Mesothelial cell of epicardium (in vitro differentiated cells): ENCODE data around the gene ZNF614. TPM values are rescaled to one million over a fixed set of nuclear protein-coding genes. Genes with fewer than 3 reads are reported as not detected.
"Not testable (repeated sequence)": the region's sequence is repeated elsewhere in the genome, so short reads cannot be mapped to it uniquely, and the experiment has no call there.

ENCODE experiments used
- DNase-seq, 2 experiments: peaks; one replicate each; pipeline ENCODE4 v3.0.0; 2021; ENCODE audit warnings: low spot score in 2 of 2; ENCODE audit not compliant: unreplicated experiment in 2 of 2
- H3K27ac Mint-ChIP-seq: 2 replicates; pipeline ENCODE4 v1.8.0; 2021; ENCODE audit warnings: mixed read lengths
- H3K27me3 Mint-ChIP-seq: 2 replicates; pipeline ENCODE4 v1.8.0; 2021; ENCODE audit warnings: low read depth, mixed read lengths
- H3K36me3 Mint-ChIP-seq: 2 replicates; pipeline ENCODE4 v1.8.0; 2021; ENCODE audit warnings: mixed read lengths
- H3K4me1 Mint-ChIP-seq: 2 replicates; pipeline ENCODE4 v1.8.0; 2021; ENCODE audit warnings: mixed read lengths
- H3K4me3 Mint-ChIP-seq: 2 replicates; pipeline ENCODE4 v1.8.0; 2021; ENCODE audit warnings: mild to moderate bottlenecking, moderate library complexity, mixed read lengths
- H3K9me3 Mint-ChIP-seq: 2 replicates; pipeline ENCODE4 v1.8.0; 2021; ENCODE audit warnings: mixed read lengths
- total RNA-seq: library from RNA; stranded (reverse); gene quantifications from 3 replicates; pipeline ENCODE4 v1.2.1, GENCODE V29; 2021
- TF ChIP-seq, protein P1 (sequence below): fragments of 200-600 bp; sonication (generic); IDR thresholded peaks from one replicate; pipeline ENCODE4 v1.5.0; 2021; ENCODE audit warnings: antibody characterized with exemption; ENCODE audit not compliant: unreplicated experiment

The ZNF614 gene
- 13.9 to 16.3 TPM (median 15.8 TPM) in 3 replicates for total RNA-seq

DNA sequence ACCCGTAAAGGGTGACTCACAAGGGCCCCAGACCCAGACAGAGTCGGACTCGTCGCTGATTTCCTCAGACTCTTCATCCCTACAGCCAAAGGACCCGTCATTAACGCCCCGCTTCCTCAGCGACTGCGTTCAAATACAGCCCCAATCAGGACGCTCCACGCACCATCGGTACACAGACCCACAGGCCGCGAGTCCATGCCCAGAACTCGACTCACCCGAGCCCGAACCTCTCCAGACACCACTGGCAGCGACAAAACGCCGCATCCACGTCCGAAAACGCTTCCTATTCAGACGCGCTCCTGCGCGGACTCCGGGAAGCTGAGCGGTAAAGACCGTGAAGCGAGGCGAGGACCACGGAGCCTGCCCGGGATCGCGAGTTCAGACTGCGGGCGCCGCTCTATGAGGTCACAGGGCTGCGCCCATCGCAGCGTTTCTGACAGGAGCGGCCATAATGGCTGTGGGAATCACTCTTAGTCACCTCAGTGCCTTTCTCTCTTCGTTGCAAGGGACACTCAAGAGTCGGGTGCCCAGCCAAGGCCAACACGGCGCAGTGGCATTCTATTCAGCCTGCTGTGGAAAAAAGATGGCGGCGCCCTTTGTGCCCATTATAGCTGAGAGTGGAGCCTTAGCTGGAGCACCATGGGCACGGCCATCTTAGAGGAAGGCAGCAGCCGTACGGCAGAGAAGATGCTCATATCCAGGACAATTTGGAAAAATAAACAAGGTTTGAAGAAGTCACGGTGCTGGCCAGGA is at the start of gene ZNF614:
ZNF614 (minus strand) TSS at position 353 of the 753 bp plus-strand sequence. CDS start 2,634 bp downstream, outside the sequence.
- peak; percentile 75 to 90 for DNase-seq
- TF ChIP-seq, protein P1, sequence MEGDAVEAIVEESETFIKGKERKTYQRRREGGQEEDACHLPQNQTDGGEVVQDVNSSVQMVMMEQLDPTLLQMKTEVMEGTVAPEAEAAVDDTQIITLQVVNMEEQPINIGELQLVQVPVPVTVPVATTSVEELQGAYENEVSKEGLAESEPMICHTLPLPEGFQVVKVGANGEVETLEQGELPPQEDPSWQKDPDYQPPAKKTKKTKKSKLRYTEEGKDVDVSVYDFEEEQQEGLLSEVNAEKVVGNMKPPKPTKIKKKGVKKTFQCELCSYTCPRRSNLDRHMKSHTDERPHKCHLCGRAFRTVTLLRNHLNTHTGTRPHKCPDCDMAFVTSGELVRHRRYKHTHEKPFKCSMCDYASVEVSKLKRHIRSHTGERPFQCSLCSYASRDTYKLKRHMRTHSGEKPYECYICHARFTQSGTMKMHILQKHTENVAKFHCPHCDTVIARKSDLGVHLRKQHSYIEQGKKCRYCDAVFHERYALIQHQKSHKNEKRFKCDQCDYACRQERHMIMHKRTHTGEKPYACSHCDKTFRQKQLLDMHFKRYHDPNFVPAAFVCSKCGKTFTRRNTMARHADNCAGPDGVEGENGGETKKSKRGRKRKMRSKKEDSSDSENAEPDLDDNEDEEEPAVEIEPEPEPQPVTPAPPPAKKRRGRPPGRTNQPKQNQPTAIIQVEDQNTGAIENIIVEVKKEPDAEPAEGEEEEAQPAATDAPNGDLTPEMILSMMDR = no peak
- H3K9me3 Mint-ChIP-seq = peaks cover 50% of the 10 kb centered on the region
- H3K4me1 Mint-ChIP-seq = peaks cover 18% of the 10 kb centered on the region
- peak within 1 kb of the TSS; percentile 98 for H3K27ac Mint-ChIP-seq
- H3K4me3 Mint-ChIP-seq = peak within 1 kb of the TSS; percentile 94
- peaks cover 62% of the 10 kb centered on the region for H3K36me3 Mint-ChIP-seq
- no peaks in the 10 kb centered on the region for H3K27me3 Mint-ChIP-seq

DNA sequence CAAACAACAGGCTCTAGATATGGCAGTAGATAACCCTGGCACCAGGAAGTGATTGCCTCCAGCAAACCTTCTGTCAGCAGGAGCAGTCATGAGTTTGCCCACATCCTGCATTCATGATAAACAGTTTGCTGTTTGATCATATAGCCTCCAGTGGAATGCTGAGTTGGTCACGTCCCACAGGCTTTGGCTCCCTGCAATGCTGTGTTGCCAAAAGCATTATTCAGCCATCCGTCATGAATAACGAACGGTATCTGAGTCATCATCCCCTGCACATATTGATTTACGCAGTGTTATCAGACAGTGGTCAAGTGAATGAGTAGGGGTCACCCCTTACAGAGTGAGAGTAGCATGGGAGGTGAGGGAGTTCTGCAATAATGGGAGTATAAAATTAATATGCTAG is 42.3 kb upstream of the ZNF614 start:
- Mint-ChIP-seq H3K36me3 (peaks cover 94% of the 10 kb centered on the region), H3K4me1 (no peaks in the 10 kb centered on the region), H3K27me3 (no peaks in the 10 kb centered on the region), H3K4me3 (no peak overlapping the region), H3K27ac (no peak overlapping the region), H3K9me3 (peaks cover 77% of the 10 kb centered on the region)
- no peak for DNase-seq
- TF ChIP-seq, protein P1 = no peak

DNA sequence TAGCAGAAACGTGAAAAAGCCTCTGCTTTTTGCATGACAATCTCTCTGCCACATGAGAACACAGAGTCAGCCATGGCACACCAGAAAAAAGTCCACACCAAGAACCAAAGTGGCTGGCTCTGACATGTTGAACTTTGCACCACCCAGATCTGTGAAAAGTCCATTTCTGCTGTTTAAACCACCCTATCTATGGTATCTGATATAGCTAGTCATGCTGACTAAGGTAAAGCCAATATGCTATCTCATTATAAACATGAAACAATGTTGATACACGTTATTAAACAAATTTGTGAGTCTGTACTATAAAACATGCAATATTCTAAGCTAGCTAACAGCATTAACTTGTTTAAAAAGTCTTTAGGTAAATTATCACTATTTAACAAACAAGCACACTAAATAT is 41.5 kb upstream of the ZNF614 start:
- TF ChIP-seq, protein P1 = no peak
- peaks cover 74% of the 10 kb centered on the region for H3K9me3 Mint-ChIP-seq

DNA sequence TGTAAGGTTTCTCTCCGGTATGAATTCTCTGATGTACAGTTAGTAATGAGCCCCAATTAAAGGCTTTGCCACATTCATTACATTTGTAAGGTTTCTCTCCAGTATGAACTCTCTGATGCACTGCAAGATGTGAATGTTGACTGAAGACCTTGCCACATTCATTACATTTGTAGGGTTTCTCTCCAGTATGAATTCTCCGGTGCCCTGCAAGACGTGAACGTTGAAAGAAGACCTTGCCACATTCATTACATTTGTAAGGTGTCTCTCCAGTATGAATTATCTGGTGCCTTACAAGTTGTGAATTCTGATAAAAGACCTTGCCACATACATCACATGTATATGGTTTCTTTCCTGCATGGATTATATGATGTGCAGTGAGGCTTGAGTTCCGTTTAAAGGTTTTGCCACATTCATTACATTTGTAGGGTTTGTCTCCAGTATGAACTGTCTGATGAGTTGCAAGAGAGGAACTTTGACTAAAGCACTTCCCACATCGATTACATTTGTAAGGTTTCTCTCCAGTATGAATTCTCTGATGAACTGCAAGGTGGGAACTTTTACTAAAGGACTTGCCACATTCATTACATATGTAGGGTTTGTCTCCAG is 38.2 kb upstream of the ZNF614 start:
- no peak overlapping the region for H3K27ac Mint-ChIP-seq
- no peaks in the 10 kb centered on the region for H3K27me3 Mint-ChIP-seq
- no peak for DNase-seq
- H3K36me3 Mint-ChIP-seq = peaks cover 88% of the 10 kb centered on the region
- no peak overlapping the region for H3K4me3 Mint-ChIP-seq
- peaks cover 64% of the 10 kb centered on the region for H3K9me3 Mint-ChIP-seq
- no peaks in the 10 kb centered on the region for H3K4me1 Mint-ChIP-seq
- TF ChIP-seq, protein P1 = no peak

More for the DNA sequence above, 41.5 kb upstream of the ZNF614 start:
- Mint-ChIP-seq H3K36me3 (peaks cover 94% of the 10 kb centered on the region), H3K4me3 (no peak overlapping the region), H3K27me3 (no peaks in the 10 kb centered on the region), H3K27ac (no peak overlapping the region), H3K4me1 (no peaks in the 10 kb centered on the region)
- no peak for DNase-seq

DNA sequence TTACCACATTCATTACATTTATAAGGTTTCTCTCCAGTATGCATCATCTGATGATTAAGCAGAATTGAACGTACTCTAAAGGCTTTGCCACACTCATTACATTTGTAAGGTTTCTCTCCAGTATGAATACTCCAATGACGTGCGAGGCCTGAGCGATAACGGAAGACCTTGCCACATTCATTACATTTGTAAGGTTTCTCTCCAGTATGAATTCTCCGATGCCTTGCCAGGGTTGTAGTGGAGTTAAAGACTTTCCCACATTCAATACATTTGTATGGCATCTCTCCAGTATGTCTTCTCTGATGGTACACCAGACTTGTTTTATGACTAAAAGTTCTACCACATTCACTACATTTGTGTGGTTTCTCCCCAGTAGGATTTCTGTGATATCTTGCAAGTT is 37.2 kb upstream of the ZNF614 start:
- no peak for DNase-seq
- Mint-ChIP-seq H3K27me3 (no peaks in the 10 kb centered on the region), H3K27ac (no peak overlapping the region), H3K9me3 (peaks cover 64% of the 10 kb centered on the region), H3K4me3 (no peak overlapping the region), H3K4me1 (no peaks in the 10 kb centered on the region), H3K36me3 (peaks cover 87% of the 10 kb centered on the region)
- TF ChIP-seq, protein P1 = no peak

DNA sequence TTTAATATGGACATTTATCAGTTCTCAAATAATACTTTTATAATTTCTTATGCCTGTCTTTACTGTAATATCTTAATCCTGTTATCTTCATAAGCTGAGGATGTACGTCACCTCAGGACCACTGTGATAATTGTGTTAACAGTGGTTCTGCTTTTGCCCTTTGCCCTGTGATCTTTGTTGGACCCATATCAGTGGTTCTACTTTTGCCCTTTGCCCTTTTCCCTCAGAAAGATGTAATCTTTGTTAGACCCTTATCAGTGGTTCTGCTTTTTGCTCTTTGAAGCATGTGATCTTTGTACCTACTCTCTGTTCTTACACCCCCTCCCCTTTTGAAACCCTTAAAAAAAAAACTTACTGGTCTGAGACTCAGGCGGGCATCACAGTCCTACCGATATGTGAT is 28.3 kb upstream of the ZNF614 start:
- H3K4me1 Mint-ChIP-seq, H3K27me3 Mint-ChIP-seq, H3K27ac Mint-ChIP-seq, DNase-seq, H3K4me3 Mint-ChIP-seq: not testable (repeated sequence)
- Mint-ChIP-seq H3K36me3 (peaks cover 78% of the 10 kb centered on the region), H3K9me3 (peaks cover 84% of the 10 kb centered on the region)

DNA sequence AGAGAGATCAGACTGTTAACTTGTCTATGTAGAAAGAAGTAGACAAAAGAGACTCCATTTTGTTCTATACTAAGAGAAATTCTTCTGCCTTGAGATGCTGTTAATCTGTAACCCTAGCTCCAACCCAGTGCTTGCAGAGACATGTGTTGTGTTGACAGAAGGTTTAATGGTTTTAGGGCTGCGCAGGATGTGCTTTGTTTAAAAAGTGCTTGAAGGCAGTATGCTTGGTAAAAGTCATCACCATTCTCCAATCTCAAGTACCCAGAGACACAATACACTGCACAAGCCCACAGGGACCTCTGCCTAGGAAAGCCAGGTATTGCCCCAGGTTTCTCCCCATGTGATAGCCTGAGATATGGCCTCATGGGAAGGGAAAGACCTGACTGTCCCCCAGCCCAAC is 23.6 kb upstream of the ZNF614 start:
- not testable (repeated sequence) for DNase-seq, H3K4me1 Mint-ChIP-seq, H3K27me3 Mint-ChIP-seq, H3K4me3 Mint-ChIP-seq, H3K27ac Mint-ChIP-seq
- H3K36me3 Mint-ChIP-seq = peaks cover 55% of the 10 kb centered on the region
- peaks cover 60% of the 10 kb centered on the region for H3K9me3 Mint-ChIP-seq
